Fibroblast of skin of abdomen (primary cell): ENCODE data around the gene SHQ1.
A peak's percentile ranks its signal among the peaks of the same experiment; 100 is the strongest.
"Not testable (repeated sequence)": the region's sequence is repeated elsewhere in the genome, so short reads cannot be mapped to it uniquely, and the experiment has no call there.

Source experiments
- DNase-seq: peaks from one replicate; pipeline ENCODE4 v3.0.0-alpha.2; 2013

The SHQ1 gene

GRCh38 chr3:72746430-72747411 is 101.5 kb downstream of the SHQ1 start:
- peak; percentile 63 for DNase-seq

DNA sequence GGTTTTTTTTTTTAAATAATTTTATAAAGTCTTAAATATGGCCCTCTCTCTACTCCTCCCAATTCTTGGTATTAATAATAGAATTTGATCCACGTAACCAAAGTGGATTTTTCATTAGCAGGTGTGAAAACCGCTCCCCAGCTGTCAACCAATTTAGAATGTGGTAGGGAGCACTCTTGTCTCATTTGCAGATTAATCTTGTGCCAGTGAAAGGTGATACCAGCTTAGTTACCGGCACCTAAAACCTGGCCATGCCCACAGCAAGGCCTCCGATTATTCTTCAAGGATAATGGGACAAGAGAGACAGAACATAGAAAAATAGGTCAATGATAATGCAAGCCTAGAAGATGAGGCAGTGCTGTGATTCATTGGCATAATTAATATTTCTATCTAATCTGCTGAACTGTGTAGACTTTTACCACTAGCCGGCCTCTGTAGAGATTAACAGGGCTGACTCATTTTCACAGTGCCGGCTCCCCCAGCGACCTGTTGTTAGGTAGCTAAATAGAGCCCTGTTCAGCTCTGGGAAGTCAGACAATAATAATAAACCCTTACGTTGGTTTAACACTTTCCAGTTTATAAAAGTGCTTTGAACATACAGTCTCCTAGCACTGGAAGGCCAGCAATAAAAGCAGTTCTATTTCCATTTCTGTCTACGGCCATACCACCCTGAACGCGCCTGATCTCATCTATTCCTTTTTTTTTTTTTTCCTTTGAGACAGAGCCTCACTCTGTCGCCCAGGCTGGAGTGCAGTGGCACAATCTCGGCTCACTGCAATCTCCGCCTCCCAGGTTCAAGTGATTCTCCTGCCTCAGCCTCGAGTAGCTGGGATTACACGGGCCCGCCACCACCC is 102.9 kb downstream of the SHQ1 start:
- no peak for DNase-seq

- DNase-seq: no peak
Measured at GRCh38 chr3:72744330-72744729, 103.9 kb downstream of the SHQ1 start.

GRCh38 chr3:72739531-72740466 is 108.4 kb downstream of the SHQ1 start:
- no peak for DNase-seq

DNA sequence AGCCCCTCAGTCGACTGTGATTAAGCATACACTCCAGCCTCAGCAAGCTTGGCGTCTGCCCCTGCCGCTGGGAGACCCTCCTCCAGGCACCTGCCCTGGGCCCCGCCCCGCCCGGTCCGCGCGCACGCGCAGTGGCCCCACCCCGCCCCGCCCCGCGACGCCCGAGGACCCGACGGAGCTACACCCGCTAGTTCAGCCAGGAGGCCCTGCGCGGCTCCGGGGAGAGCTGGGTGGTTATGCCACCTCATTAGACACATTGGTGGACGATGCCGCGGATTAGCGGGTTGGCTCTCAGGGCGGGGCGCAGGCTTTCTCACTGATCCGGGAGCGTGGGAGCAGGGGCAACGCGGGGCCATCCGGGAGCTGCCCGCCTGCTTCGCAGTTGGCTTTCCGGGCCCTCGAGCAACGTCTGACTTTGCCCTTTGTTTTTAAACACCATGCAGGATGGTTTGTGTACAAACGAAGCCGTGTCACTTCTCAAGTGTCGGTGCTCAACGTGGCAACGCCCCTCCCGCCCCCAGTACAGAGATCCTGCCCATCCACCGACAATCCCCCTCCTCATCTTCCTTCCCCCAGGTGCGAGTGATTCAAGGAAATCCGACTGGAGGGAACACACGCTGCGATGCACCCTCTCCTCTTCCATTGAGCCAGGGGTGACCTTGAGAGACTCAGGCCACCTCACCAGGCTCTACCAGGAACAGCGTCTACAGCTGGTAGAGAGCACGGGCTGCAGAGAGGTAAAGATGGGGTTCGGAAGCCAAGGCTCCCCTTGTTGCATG is 109.3 kb downstream of the SHQ1 start:
- peak; percentile 10 for DNase-seq

GRCh38 chr3:72735072-72735471 is 113.2 kb downstream of the SHQ1 start:
- DNase-seq: not testable (repeated sequence)

DNA sequence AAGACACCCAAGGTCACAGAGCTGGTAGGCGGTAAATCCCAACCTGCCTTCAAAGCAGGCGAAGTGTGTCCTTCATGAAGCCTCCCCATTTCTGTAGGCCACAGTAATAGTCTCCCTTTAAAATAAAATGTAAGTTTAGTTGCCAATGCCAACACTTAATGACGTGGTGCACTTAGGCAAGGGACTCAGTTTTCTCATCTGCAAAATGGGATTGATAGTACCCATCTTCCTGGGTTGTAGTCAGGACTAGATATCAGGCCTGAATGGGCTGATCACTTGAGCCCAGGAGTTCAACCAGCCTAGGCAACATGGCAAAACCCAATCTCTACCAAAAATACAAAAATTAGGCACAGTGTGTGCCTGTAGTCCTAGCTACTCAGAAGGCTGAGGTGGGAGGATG is 114.6 kb downstream of the SHQ1 start:
- no peak for DNase-seq

- DNase-seq: not testable (repeated sequence)
Measured at GRCh38 chr3:72732666-72733345, 115.4 kb downstream of the SHQ1 start.

- DNase-seq: no peak
Measured at GRCh38 chr3:72728958-72729467, 119.2 kb downstream of the SHQ1 start.

DNA sequence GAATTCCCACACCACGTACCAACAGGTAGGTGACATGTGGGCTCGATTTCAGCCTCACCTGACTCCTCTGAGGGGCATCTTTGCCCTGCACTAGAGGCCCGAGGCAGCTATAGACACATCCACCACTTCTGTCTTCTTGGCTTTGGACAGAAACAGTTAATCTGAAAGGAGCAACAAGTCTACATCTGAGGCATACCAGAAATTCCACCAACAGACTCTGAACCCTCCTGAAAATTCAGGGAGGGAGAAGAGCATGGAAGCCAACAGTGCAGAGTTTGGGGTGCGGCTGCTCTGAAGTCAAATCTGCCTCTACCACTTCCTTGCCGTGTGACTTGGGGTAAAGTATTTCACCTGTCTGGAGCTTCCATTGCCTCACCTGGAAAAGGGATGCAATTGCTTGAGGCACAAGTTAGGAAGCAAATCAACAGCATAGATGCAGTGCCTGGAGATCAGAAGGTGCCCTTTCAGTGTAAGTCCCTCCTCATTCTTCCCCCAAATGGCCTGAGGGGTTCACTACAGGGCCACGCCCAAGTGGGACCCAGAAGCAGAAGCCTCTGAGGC is 119.8 kb downstream of the SHQ1 start:
- no peak for DNase-seq

DNA sequence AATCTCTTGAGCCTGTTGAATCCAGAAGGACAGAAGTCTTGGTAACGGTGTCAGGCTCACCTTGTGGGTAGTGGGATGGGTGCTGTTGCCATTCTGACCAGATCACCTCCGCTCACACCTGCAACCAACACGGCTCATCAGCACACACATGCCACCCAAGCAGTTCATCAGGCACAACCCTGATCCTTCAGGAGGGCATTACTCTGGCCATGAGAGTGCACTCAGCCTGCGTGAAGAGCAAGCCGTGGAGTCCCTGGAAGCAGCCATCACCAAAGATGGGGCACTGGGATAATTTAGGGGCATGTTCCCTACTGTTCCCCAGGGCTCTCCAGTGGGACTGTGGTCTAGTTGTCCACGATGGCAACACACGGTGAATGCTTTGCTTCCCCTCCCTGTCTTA is 120.5 kb downstream of the SHQ1 start:
- no peak for DNase-seq

DNA sequence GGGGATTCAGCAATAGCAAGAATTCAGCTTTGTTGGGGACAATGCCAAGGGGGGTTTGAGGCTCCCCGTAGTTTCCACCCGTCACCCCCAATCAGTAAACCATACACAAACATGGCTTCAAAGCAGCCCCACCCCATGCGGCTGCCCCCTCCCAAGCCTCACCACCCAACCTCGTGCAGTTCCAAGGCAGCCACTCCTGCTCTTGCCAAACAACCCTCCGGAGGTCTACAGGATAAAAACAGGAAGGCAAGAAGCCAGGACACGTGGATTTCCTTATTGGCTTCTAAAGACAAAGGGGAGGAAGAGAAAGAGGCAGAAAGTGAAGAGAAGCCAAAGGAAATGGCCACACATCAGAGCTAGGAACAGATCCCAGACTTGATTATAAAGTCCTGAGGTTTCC is 121.1 kb downstream of the SHQ1 start:
- DNase-seq: no peak

DNA sequence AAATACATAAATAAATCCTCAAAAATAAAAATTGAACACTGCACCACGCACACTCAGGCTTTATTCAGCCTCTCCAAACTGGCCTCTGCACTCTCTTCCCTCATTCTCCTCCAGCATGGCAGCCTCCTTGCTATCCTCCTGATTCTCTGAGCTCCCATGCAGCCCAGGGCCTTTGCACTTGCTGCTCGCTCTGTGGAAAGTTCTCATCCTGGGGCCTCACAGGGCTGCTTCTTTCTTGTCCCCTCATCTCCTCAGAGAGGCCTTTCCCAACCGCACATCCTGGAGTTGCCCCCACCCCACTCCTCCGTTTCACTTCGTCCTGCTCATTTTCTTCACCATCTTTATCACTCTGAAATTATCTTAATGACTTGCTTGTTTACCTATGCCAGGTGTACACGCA is 123.0 kb downstream of the SHQ1 start:
- no peak for DNase-seq

DNA sequence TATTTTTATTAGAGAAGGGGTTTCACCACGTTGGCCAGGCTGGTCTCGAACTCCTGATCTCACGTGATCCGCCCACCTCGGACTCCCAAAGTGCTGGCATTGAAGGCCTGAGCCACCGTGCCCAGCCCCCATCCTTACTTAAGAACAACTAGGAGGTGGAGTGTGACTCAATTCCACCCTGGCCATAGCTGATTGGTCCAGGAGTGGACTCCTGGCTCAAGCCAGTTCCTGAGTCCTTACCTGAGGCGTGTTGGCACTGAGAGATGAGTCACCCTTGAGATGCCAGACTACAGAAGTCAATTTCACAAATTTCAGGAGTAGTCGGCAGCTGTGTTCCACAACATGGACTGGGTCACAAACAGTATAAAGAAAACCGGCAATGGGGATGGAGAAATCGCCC is 124.2 kb downstream of the SHQ1 start:
- DNase-seq: no peak

- DNase-seq: peak; percentile 80
Measured at GRCh38 chr3:72722930-72723726, 125.1 kb downstream of the SHQ1 start.

DNA sequence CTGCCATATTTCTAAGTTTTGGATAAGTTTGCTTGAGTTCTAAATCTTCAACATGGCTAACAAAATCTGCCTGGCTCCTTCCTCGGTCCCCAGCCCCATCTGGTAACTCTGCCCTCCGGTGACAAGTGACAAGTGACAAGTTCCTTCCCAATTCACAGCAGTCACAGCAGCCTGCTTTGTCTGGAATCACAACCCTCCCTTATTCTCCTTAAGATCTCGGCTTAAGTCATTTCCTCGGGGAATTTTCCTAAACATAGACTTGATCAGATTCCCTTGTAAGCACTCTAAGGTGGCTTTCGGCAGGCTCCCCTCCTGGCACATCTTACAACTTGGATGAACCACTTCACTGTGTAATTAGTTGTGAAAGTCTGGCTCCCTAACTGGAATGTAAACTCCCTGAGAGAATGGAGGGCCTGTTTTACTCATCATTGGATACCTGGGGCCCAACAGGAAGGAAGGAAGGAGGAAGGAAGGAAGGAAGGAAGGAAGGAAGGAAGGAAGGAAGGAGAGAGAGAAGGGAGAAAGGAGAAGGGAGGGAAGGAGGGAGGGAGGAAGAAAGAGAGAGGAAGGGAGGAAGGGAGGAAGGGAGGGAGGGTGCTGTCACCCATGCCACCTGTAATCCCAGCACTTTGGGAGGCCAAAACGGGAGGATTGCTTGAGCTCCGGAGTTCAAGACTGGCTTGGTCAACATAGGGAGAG is 126.4 kb downstream of the SHQ1 start:
- no peak for DNase-seq

- no peak for DNase-seq
Measured at GRCh38 chr3:72720566-72720965, 127.7 kb downstream of the SHQ1 start.

DNA sequence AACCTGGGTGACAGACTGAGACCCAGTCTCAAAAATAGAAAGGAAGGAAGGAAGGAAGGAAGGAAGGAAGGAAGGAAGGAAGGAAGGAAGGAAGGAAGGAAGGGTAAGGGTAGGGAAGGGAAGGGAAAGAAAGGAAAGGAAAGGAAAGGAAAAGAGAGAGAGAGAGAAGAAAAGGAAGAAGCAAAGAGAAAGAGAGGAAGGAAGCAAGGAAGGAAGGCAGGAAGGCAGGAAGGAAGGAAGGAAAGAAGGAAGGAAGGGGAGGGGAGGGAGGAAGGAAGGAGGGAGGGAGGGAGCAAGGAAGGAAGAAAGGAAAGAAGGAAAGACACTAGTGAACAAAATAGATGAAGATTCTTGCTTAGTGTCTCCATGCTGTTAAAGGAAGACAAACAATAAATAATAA is 129.1 kb downstream of the SHQ1 start:
- DNase-seq: no peak

- not testable (repeated sequence) for DNase-seq
Measured at GRCh38 chr3:72714135-72714534, 134.1 kb downstream of the SHQ1 start.
